IMR-90 (cell line): ENCODE results near the gene EXOC5. TPM values are rescaled to one million over a fixed set of nuclear protein-coding genes. Genes with fewer than 3 reads are reported as not detected.
A peak's percentile ranks its signal among the peaks of the same experiment; 100 is the strongest.

Experiments used
- ATAC-seq: fragments of 200-7000 bp; cut with Tn5 transposase; 2 replicates; pipeline ENCODE4 v1.9.1; 2020; ENCODE audit warnings: low read depth, mild to moderate bottlenecking, moderate library complexity
- BruUV-seq: library from RNA; stranded (reverse); fragments of 400-500 nt; replicated peaks from 2 replicates; lab custom pipeline; 2021; lab: Mats Ljungman, UMichigan
- CTCF ChIA-PET: fragments of 300-600 bp; formaldehyde crosslinking; extraction: SDS; loops from one replicate; lab custom pipeline; 2021; ENCODE audit warnings: antibody characterized with exemption; lab: Yijun Ruan, JAX
- POLR2A ChIA-PET: fragments of 300-600 bp; sonication (Branson Sonifier 250); formaldehyde crosslinking; loops from one replicate; lab custom pipeline; 2022; ENCODE audit warnings: antibody characterized with exemption; ENCODE audit not compliant: unreplicated experiment; lab: Charles Lee
- DNase-seq: peaks from one replicate; pipeline ENCODE4 v3.0.0; 2013
- H2AFZ ChIP-seq: replicated peaks from 2 replicates; pipeline ENCODE3; 2013; ENCODE audit warnings: low read length, mild to moderate bottlenecking; ENCODE audit not compliant: poor library complexity
- H2AK5ac ChIP-seq: 2 replicates; pipeline ENCODE4 v1.6.1; 2013; ENCODE audit warnings: low read depth, low read length, inconsistent platforms
- H2AK9ac ChIP-seq: replicated peaks from 2 replicates; pipeline ENCODE3; 2013; ENCODE audit warnings: mild to moderate bottlenecking, low read depth, low read length, moderate library complexity; ENCODE audit not compliant: poor library complexity
- H2BK120ac ChIP-seq: 2 replicates; pipeline ENCODE4 v1.6.1; 2013; ENCODE audit warnings: low read depth, low read length, inconsistent platforms
- H2BK15ac ChIP-seq: 3 replicates; pipeline ENCODE4 v1.6.1; 2013; ENCODE audit warnings: low read depth, low read length, inconsistent platforms
- H2BK20ac ChIP-seq: 2 replicates; pipeline ENCODE4 v1.6.1; 2013; ENCODE audit warnings: low read depth, mild to moderate bottlenecking, inconsistent platforms, low read length, moderate library complexity
- H2BK5ac ChIP-seq: 2 replicates; pipeline ENCODE4 v1.6.1; 2013; ENCODE audit warnings: mild to moderate bottlenecking, low read depth, low read length, inconsistent platforms; ENCODE audit not compliant: poor library complexity, severe bottlenecking
- H3K14ac ChIP-seq: replicated peaks from 2 replicates; pipeline ENCODE4 v1.6.1; 2013; ENCODE audit warnings: low read depth, low read length, inconsistent platforms
- H3K18ac ChIP-seq: 2 replicates; pipeline ENCODE4 v1.6.1; 2013; ENCODE audit warnings: low read depth, low read length, control low read depth
- H3K23ac ChIP-seq: 2 replicates; pipeline ENCODE4 v1.6.1; 2013; ENCODE audit warnings: low read depth, low read length, inconsistent platforms
- H3K27ac ChIP-seq: 2 replicates; pipeline ENCODE4 v1.5.1; 2013; ENCODE audit warnings: mild to moderate bottlenecking, control low read depth, low read length; ENCODE audit not compliant: insufficient read depth
- H3K27me3 ChIP-seq: 2 replicates; pipeline ENCODE4 v1.6.1; 2013; ENCODE audit warnings: low read length; ENCODE audit not compliant: control insufficient read depth, insufficient read depth
- H3K36me3 ChIP-seq: 2 replicates; pipeline ENCODE4 v1.6.1; 2013; ENCODE audit warnings: low read length, mixed read lengths; ENCODE audit not compliant: control insufficient read depth, insufficient read depth
- H3K4ac ChIP-seq: 2 replicates; pipeline ENCODE4 v1.6.1; 2013; ENCODE audit warnings: low read depth, low read length, inconsistent platforms
- H3K4me1 ChIP-seq: 2 replicates; pipeline ENCODE4 v1.6.1; 2013; ENCODE audit warnings: low read length, mixed read lengths; ENCODE audit not compliant: control insufficient read depth, insufficient read depth
- H3K4me2 ChIP-seq: 2 replicates; pipeline ENCODE4 v1.6.1; 2013; ENCODE audit warnings: low read depth, mild to moderate bottlenecking, control low read depth, low read length, moderate library complexity
- H3K4me3 ChIP-seq: 2 replicates; pipeline ENCODE4 v1.5.1; 2013; ENCODE audit warnings: low read depth, mild to moderate bottlenecking, control low read depth, low read length, moderate library complexity; ENCODE audit not compliant: insufficient read depth
- H3K56ac ChIP-seq: 2 replicates; pipeline ENCODE4 v1.6.1; 2013; ENCODE audit warnings: low read length, inconsistent platforms; ENCODE audit not compliant: insufficient read depth; ENCODE audit errors: extremely low read depth
- H3K79me1 ChIP-seq, 2 experiments: 2 replicates each; pipeline ENCODE4 v1.6.1; 2013; ENCODE audit warnings: low read length in 2 of 2, inconsistent platforms in 1 of 2, low read depth in 1 of 2
- H3K9ac ChIP-seq: 2 replicates; pipeline ENCODE4 v1.6.1; 2013; ENCODE audit warnings: low read depth, low read length, control low read depth
- H3K9me1 ChIP-seq: 2 replicates; pipeline ENCODE4 v1.6.1; 2013; ENCODE audit warnings: low read length, inconsistent platforms; ENCODE audit not compliant: insufficient read depth
- H3K9me3 ChIP-seq: 2 replicates; pipeline ENCODE4 v1.6.1; 2013; ENCODE audit warnings: low read length; ENCODE audit not compliant: control insufficient read depth, insufficient read depth
- H4K20me1 ChIP-seq: 2 replicates; pipeline ENCODE4 v1.6.1; 2013; ENCODE audit warnings: low read length, inconsistent platforms; ENCODE audit not compliant: insufficient read depth
- H4K5ac ChIP-seq: 2 replicates; pipeline ENCODE4 v1.6.1; 2013; ENCODE audit warnings: mild to moderate bottlenecking, low read depth, low read length, control low read depth
- H4K8ac ChIP-seq, 2 experiments: 2 replicates each; pipeline ENCODE4 v1.6.1; 2013; ENCODE audit warnings: low read depth in 2 of 2, low read length in 2 of 2, control low read depth in 1 of 2, inconsistent platforms in 1 of 2
- H4K91ac ChIP-seq: 2 replicates; pipeline ENCODE4 v1.6.1; 2013; ENCODE audit warnings: low read depth, low read length, inconsistent platforms; ENCODE audit not compliant: insufficient read depth
- BHLHE40 ChIP-seq: fragments of 150-350 bp; IDR thresholded peaks from 2 replicates; pipeline ENCODE4 v1.6.1; 2016; ENCODE audit warnings: mild to moderate bottlenecking, low read depth, low read length
- CEBPB ChIP-seq: IDR thresholded peaks from 2 replicates; pipeline ENCODE4 v1.6.1; 2012; ENCODE audit warnings: low read depth, low read length, improper control_type of control experiment
- ELK1 ChIP-seq: fragments of 150-350 bp; IDR thresholded peaks from 2 replicates; pipeline ENCODE4 v1.6.1; 2016; ENCODE audit warnings: low read depth, mild to moderate bottlenecking, low read length, moderate library complexity, borderline replicate concordance
- FOS ChIP-seq: fragments of 150-350 bp; IDR thresholded peaks from 2 replicates; pipeline ENCODE4 v1.6.1; 2016; ENCODE audit warnings: low read depth, low read length
- MAFK ChIP-seq: IDR thresholded peaks from 2 replicates; pipeline ENCODE4 v1.6.1; 2012; ENCODE audit warnings: low read depth, low read length, improper control_type of control experiment
- MAZ ChIP-seq: IDR thresholded peaks from 2 replicates; pipeline ENCODE4 v1.6.1; 2012; ENCODE audit warnings: low read depth, mild to moderate bottlenecking, low read length, improper control_type of control experiment, moderate library complexity, borderline replicate concordance
- MXI1 ChIP-seq: IDR thresholded peaks from 2 replicates; pipeline ENCODE4 v1.6.1; 2012; ENCODE audit warnings: low read depth, mild to moderate bottlenecking, low read length, moderate library complexity, borderline replicate concordance
- NFE2L2 ChIP-seq: fragments of 150-350 bp; IDR thresholded peaks from 2 replicates; pipeline ENCODE4 v1.6.1; 2016; ENCODE audit warnings: low read depth, mild to moderate bottlenecking, low read length
- RCOR1 ChIP-seq: IDR thresholded peaks from 2 replicates; pipeline ENCODE4 v1.6.1; 2012; ENCODE audit warnings: mild to moderate bottlenecking, low read length, improper control_type of control experiment; ENCODE audit not compliant: insufficient replicate concordance
- WGBS, 2 experiments: methylation state at CpG; one replicate each; pipeline versions ENCODE4 v1.1.5 to v1.1.7; 2013; ENCODE audit warnings: missing lambda C conversion rate in 2 of 2; ENCODE audit not compliant: insufficient read length in 1 of 2; ENCODE audit errors: extremely low coverage in 2 of 2; 5-methylcytosine and 5-hydroxymethylcytosine counted together
- dilution Hi-C: fragments of 300-500 bp; cut with HindIII; formaldehyde crosslinking; loops from one replicate; pipeline ENCODE4 v1.14.3; 2018; ENCODE audit warnings: low sequenced_read_pairs; ENCODE audit not compliant: unreplicated experiment
- in situ Hi-C: fragments of 300-500 bp; cut with MboI; formaldehyde crosslinking; loops from 3 replicates; pipeline ENCODE4 v1.14.3; 2019; ENCODE audit warnings: low sequenced_read_pairs, inconsistent platforms, mixed read lengths
- intact Hi-C: fragments of 100-400 bp; cut with micrococcal nuclease; formaldehyde crosslinking; loops from 2 replicates; pipeline ENCODE4 v1.10.0; 2022
- polyA plus RNA-seq, 3 experiments: library from polyadenylated mRNA; depleted of rRNA; stranded (reverse); fragments of >200 nt; gene quantifications; 2 replicates each; pipeline ENCODE4 v1.2.3, GENCODE V29; 2012; ENCODE audit warnings: low replicate concordance in 1 of 3
- total RNA-seq: library from RNA; depleted of rRNA; stranded (reverse); fragments of >200 nt; gene quantifications from 2 replicates; pipeline ENCODE4 v1.2.3, GENCODE V29; 2012

The EXOC5 gene
- total and polyA plus RNA-seq, 2 of the 4 experiments (the other 2 are of a cell fraction) = 22.4 to 52.5 TPM

GRCh38 chr14:57209561-57209960 lies 59.1 kb downstream of the EXOC5 start:
- H3K4me1 ChIP-seq = peaks cover 3% of the 10 kb centered on the region; the same call in 1 of the 2 replicates
- POLR2A ChIA-PET = no interaction called here
- no peaks in the 10 kb centered on the region for H3K9me1 ChIP-seq
- H2BK5ac ChIP-seq = peak overlapping the region; percentile 69
- no peak overlapping the region for H2BK15ac ChIP-seq
- H3K4me3 ChIP-seq = no peak overlapping the region
- in situ Hi-C loops (no loop called here), intact Hi-C loops (loop anchor here (5.0 kb wide), 1 partner anchor 863 kb away; no protein-coding TSS in a partner anchor), dilution Hi-C loops (no loop called here)
- H4K20me1 ChIP-seq = no peaks in the 10 kb centered on the region
- peaks cover 0 to 15% of the 10 kb centered on the region in 2 experiments; a peak in 3 of 4 replicates for H3K79me1 ChIP-seq
- H3K36me3 ChIP-seq = peaks cover 15% of the 10 kb centered on the region
- BruUV-seq = no TSS peak
- no peak overlapping the region for H3K23ac ChIP-seq
- peak; percentile 73 for DNase-seq
- H3K27ac ChIP-seq = no peak overlapping the region
- H2AK9ac ChIP-seq = no peak overlapping the region
- ATAC-seq = peak; percentile 85
- H2AK5ac ChIP-seq = no peak overlapping the region
- CTCF ChIA-PET = no interaction called here
- no peak overlapping the region for H3K9ac ChIP-seq
- H2BK120ac ChIP-seq = no peak overlapping the region
- no peak overlapping the region for H3K14ac ChIP-seq
- 0 out of 2 replicates have a peak overlapping the region, but pooled peaks have one; percentile 15 for H3K4ac ChIP-seq
- no peak overlapping the region for H4K91ac ChIP-seq
- H3K9me3 ChIP-seq = no peaks in the 10 kb centered on the region
- H4K5ac ChIP-seq = no peak overlapping the region
- H2AFZ ChIP-seq = no peak overlapping the region
- TF ChIP-seq NFE2L2 = no peak
- no peak for TF ChIP-seq ELK1
- TF ChIP-seq MXI1 = no peak
- TF ChIP-seq BHLHE40 = no peak
- peak; percentile 19; the same call in 1 of the 2 replicates for TF ChIP-seq FOS
- TF ChIP-seq RCOR1 = no peak
- TF ChIP-seq MAZ = no peak
- no peak for TF ChIP-seq MAFK
- 0 out of 2 replicates have a peak, but pooled peaks have one; percentile 4 for TF ChIP-seq CEBPB
- no peak overlapping the region for H3K18ac ChIP-seq
- H3K56ac ChIP-seq = no peak overlapping the region
- H4K8ac ChIP-seq = no peak overlapping the region
- H3K27me3 ChIP-seq = no peaks in the 10 kb centered on the region
- WGBS, 2 experiments = no CpG with 5 or more reads among the region's 4 CpGs
- no peak overlapping the region; the same call in 1 of the 2 replicates for H3K4me2 ChIP-seq
- H2BK20ac ChIP-seq = no peak overlapping the region
